Smooth muscle cell of trachea (primary cell): ENCODE results near the gene LCE1A. TPM values are rescaled to one million over a fixed set of nuclear protein-coding genes. Genes with fewer than 3 reads are reported as not detected.

Source experiments
- total RNA-seq: library from RNA; depleted of rRNA; stranded (reverse); fragments of >200 nt; gene quantifications from 2 replicates; pipeline ENCODE4 v1.2.1, GENCODE V29; 2014

Gene LCE1A, protein sequence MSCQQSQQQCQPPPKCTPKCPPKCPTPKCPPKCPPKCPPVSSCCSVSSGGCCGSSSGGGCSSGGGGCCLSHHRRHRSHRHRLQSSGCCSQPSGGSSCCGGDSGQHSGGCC
- not detected in 2 replicates for total RNA-seq

DNA sequence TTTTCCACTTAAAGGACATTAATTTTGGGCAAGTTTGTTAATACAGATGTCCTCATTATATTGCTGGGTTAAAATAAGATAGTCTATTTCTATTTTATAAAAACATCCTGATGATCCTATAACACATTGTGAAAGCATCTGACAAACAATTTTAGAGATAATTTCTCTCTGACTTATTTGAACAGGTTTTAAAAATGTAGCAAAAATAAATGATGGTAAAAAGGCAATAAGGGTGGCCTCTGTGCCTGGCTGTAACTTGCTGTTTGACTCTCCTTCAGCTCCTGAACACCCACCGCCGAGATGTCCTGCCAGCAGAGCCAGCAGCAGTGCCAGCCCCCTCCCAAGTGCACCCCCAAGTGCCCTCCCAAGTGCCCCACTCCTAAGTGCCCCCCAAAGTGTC lies at the start of gene LCE1A:
TSS of gene LCE1A (plus strand) at position 301 of the 400 bp plus-strand sequence. CDS start at position 301, 0 bp downstream.

GRCh38 chr1:152786077-152786476 lies 41.2 kb upstream of the LCE1A start, which contains the start of gene LCE1E:
Gene LCE1E, plus strand, starts transcription at chr1:152786257. Its CDS starts 1,043 bp downstream, at chr1:152787300.

GRCh38 chr1:152796421-152796820 lies 30.9 kb upstream of the LCE1A start, which contains the start of gene LCE1D:
Gene LCE1D, plus strand, starts transcription at chr1:152796721. Its CDS starts 1,074 bp downstream, at chr1:152797795.

GRCh38 chr1:152806576-152806975 lies 20.7 kb upstream of the LCE1A start, which contains the start of gene LCE1C:
Gene LCE1C, minus strand, starts transcription at chr1:152806651. Its CDS starts 1,173 bp downstream, at chr1:152805478.

DNA sequence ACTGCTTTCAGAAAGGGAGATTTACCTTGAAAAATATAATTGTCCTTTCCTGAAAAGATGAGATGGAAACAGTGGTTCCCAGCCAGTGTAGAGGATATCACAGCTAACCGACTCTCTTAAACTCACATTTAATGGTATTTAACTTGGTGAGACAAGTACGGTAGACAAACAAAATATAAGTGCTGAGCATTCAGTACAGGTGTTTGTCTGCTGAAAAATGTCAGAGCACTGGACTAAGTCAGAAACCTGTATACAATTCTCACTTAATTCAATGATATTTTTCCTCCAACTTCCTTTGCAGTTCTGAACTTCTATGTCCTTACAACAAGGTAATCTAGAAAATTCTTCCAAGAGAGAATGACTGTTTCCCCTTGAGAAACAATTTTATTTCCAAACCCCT lies 15.6 kb upstream of the LCE1A start, which contains the start of gene LCE1B:
TSS of gene LCE1B (plus strand) at position 301 of the 400 bp plus-strand sequence. CDS start 476 bp downstream, outside the sequence.

GRCh38 chr1:152842556-152842955 lies 15.3 kb downstream of the LCE1A start, which contains the start of gene LCE6A:
Gene LCE6A, plus strand, starts transcription at chr1:152842856. Its CDS starts 665 bp downstream, at chr1:152843521.

DNA sequence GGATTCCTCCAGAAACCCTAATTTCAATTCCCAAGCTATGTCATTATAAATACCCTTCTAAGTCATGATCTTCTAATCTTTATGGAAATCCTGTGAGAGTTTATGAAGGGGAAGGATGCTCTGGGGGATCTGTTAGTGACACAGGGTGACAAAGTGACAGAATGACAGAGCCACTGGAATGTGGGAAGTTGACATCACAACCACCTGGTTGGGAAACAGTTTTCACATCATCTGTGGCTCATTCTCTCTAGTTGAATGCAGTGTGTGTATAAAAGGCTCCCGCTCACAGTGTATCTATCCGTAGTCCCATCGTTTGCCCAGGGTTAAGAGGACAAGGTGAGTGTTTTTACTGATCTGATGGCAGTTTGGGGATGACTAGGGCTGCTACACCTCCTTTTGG lies 32.4 kb downstream of the LCE1A start, which contains the start of gene LCE7A:
TSS of gene LCE7A (plus strand) at position 301 of the 400 bp plus-strand sequence. CDS start 702 bp downstream, outside the sequence.

Other genes starting within 250 kb of the LCE1A start
- gene LCE3D, start 247.0 kb upstream of the LCE1A start, total RNA-seq: not detected in 2 replicates
- gene LCE3C, start 227.2 kb upstream of the LCE1A start, total RNA-seq: not detected in 2 replicates
- gene LCE3B, start 213.7 kb upstream of the LCE1A start, total RNA-seq: not detected in 2 replicates
- gene LCE3A, start 204.4 kb upstream of the LCE1A start, total RNA-seq: not detected in 2 replicates
- not detected in 2 replicates for gene LCE2D, start 164.1 kb upstream of the LCE1A start, total RNA-seq
- gene LCE2C, start 152.2 kb upstream of the LCE1A start, total RNA-seq: not detected in 2 replicates
- not detected in 2 replicates for gene LCE2B, start 141.3 kb upstream of the LCE1A start, total RNA-seq
- not detected in 2 replicates for gene LCE2A, start 129.1 kb upstream of the LCE1A start, total RNA-seq
- gene LCE4A, start 119.3 kb upstream of the LCE1A start, total RNA-seq: not detected in 2 replicates
- gene KPRP, start 69.4 kb upstream of the LCE1A start, total RNA-seq: not detected in 2 replicates
- gene LCE1F, start 52.3 kb upstream of the LCE1A start, total RNA-seq: not detected in 2 replicates
- gene LCE1E, start 41.2 kb upstream of the LCE1A start, total RNA-seq: not detected in 2 replicates
- gene LCE1D, start 30.8 kb upstream of the LCE1A start, total RNA-seq: not detected in 2 replicates
- gene LCE1C, start 20.8 kb upstream of the LCE1A start, total RNA-seq: not detected in 2 replicates
- gene LCE1B, start 15.5 kb upstream of the LCE1A start, total RNA-seq: not detected in 2 replicates
- not detected in 2 replicates for gene LCE6A, start 15.4 kb downstream of the LCE1A start, total RNA-seq
- not detected in 2 replicates for gene LCE7A, start 32.5 kb downstream of the LCE1A start, total RNA-seq
- not detected in 2 replicates for gene SMCP, start 50.8 kb downstream of the LCE1A start, total RNA-seq
- not detected in 2 replicates for gene IVL, start 81.1 kb downstream of the LCE1A start, total RNA-seq
- gene SPRR5, start 119.7 kb downstream of the LCE1A start, total RNA-seq: not detected in 2 replicates
- gene SPRR4, start 143.2 kb downstream of the LCE1A start, total RNA-seq: not detected in 2 replicates
- not detected in 2 replicates for gene SPRR1A, start 156.6 kb downstream of the LCE1A start, total RNA-seq
- gene SPRR3, start 174.3 kb downstream of the LCE1A start, total RNA-seq: not detected in 2 replicates
- gene SPRR1B, start 203.7 kb downstream of the LCE1A start, total RNA-seq: not detected in 2 replicates
- not detected in 2 replicates for gene SPRR2D, start 213.6 kb downstream of the LCE1A start, total RNA-seq
- not detected in 2 replicates for gene SPRR2A, start 230.0 kb downstream of the LCE1A start, total RNA-seq
- not detected in 2 replicates for gene SPRR2B, start 244.1 kb downstream of the LCE1A start, total RNA-seq